Liver (tissue), 9 donors: ENCODE data around the gene OTX2. TPM values are rescaled to one million over a fixed set of nuclear protein-coding genes. Genes with fewer than 3 reads are reported as not detected.

Experiments
- DNase-seq: peaks from one replicate; pipeline ENCODE4 v3.0.0-alpha.2; 2017; ENCODE audit warnings: low spot score
- H3K27ac ChIP-seq, 2 donors: one replicate each; pipeline ENCODE4 v1.7.0; 2013; ENCODE audit warnings: inconsistent platforms in 2 of 2, low read length in 2 of 2, control low read depth in 1 of 2, low read depth in 1 of 2, mild to moderate bottlenecking in 1 of 2
- H3K27me3 ChIP-seq, 4 donors: one replicate each; pipeline versions ENCODE4 v1.6.1 to v1.7.0; 2013; ENCODE audit warnings: low read length in 3 of 4, inconsistent platforms in 1 of 4, mild to moderate bottlenecking in 1 of 4, moderate library complexity in 1 of 4; ENCODE audit not compliant: control insufficient read depth in 4 of 4, insufficient read depth in 4 of 4
- H3K36me3 ChIP-seq, 4 donors: one replicate each; pipeline versions ENCODE4 v1.6.1 to v1.7.0; 2013; ENCODE audit warnings: low read length in 3 of 4, mild to moderate bottlenecking in 3 of 4, low read depth in 1 of 4, moderate library complexity in 1 of 4; ENCODE audit not compliant: control insufficient read depth in 4 of 4, insufficient read depth in 3 of 4
- H3K4me1 ChIP-seq, 4 donors: one replicate each; pipeline versions ENCODE4 v1.6.1 to v1.7.0; 2013; ENCODE audit warnings: low read length in 3 of 4, mild to moderate bottlenecking in 3 of 4, moderate library complexity in 1 of 4; ENCODE audit not compliant: control insufficient read depth in 4 of 4, insufficient read depth in 4 of 4
- H3K4me3 ChIP-seq, 3 donors: one replicate each; pipeline versions ENCODE4 v1.6.1 to v1.7.0; 2013; ENCODE audit warnings: low read length in 3 of 3, control low read depth in 1 of 3, low read depth in 1 of 3, mild to moderate bottlenecking in 1 of 3
- H3K9ac ChIP-seq, 2 donors: one replicate each; pipeline ENCODE4 v1.7.0; 2013; ENCODE audit warnings: low read length in 2 of 2, mild to moderate bottlenecking in 2 of 2, moderate library complexity in 2 of 2, control low read depth in 1 of 2, low read depth in 1 of 2
- H3K9me3 ChIP-seq, 4 donors: one replicate each; pipeline versions ENCODE4 v1.6.1 to v1.7.0; 2013; ENCODE audit warnings: low read length in 3 of 4; ENCODE audit not compliant: control insufficient read depth in 4 of 4
- EGR1 ChIP-seq, 2 donors: IDR thresholded peaks; 2 replicates each; pipeline ENCODE4 v1.6.1; 2016 to 2018; ENCODE audit warnings: antibody characterized with exemption in 2 of 2, low read depth in 2 of 2
- FOXA1 ChIP-seq: IDR thresholded peaks from 2 replicates; pipeline ENCODE4 v1.6.1; 2016; ENCODE audit warnings: antibody characterized with exemption
- FOXA2 ChIP-seq: IDR thresholded peaks from 2 replicates; pipeline ENCODE4 v1.6.1; 2016; ENCODE audit warnings: antibody characterized with exemption
- GABPA ChIP-seq, 2 donors: IDR thresholded peaks in 1 of 2; conservative IDR thresholded peaks in 1 of 2; 2 replicates each; pipeline ENCODE4 v1.6.1; 2016; ENCODE audit warnings: antibody characterized with exemption in 2 of 2, mild to moderate bottlenecking in 1 of 2, moderate library complexity in 1 of 2
- HNF4A ChIP-seq, 2 donors: conservative IDR thresholded peaks; 2 replicates each; pipeline ENCODE4 v1.6.1; 2016; ENCODE audit warnings: antibody characterized with exemption in 2 of 2, mild to moderate bottlenecking in 2 of 2
- HNF4G ChIP-seq: IDR thresholded peaks from 2 replicates; pipeline ENCODE4 v1.6.1; 2016; ENCODE audit warnings: antibody characterized with exemption
- JUND ChIP-seq, 2 donors: IDR thresholded peaks; 2 replicates each; pipeline ENCODE4 v1.6.1; 2016; ENCODE audit warnings: antibody characterized with exemption in 2 of 2
- MAX ChIP-seq: IDR thresholded peaks from 2 replicates; pipeline ENCODE4 v1.6.1; 2016; ENCODE audit warnings: antibody characterized with exemption
- NR2F2 ChIP-seq: IDR thresholded peaks from 2 replicates; pipeline ENCODE4 v1.6.1; 2016; ENCODE audit warnings: antibody characterized with exemption
- RAD21 ChIP-seq, 2 donors: IDR thresholded peaks; 2 replicates each; pipeline ENCODE4 v1.6.1; 2016; ENCODE audit warnings: antibody characterized with exemption in 2 of 2, mild to moderate bottlenecking in 2 of 2
- RXRA ChIP-seq, 2 donors: IDR thresholded peaks; 2 replicates each; pipeline ENCODE4 v1.6.1; 2017 to 2018; ENCODE audit warnings: antibody characterized with exemption in 2 of 2, mild to moderate bottlenecking in 1 of 2
- SP1 ChIP-seq: IDR thresholded peaks from 2 replicates; pipeline ENCODE4 v1.6.1; 2018; ENCODE audit warnings: antibody characterized with exemption, mild to moderate bottlenecking
- TAF1 ChIP-seq: conservative IDR thresholded peaks from 2 replicates; pipeline ENCODE4 v1.6.1; 2016; ENCODE audit warnings: antibody characterized with exemption, mild to moderate bottlenecking
- YY1 ChIP-seq: IDR thresholded peaks from 2 replicates; pipeline ENCODE4 v1.6.1; 2016; ENCODE audit warnings: antibody characterized with exemption, mild to moderate bottlenecking
- WGBS: extraction: QIAGEN DNeasy Blood & Tissue Kit; methylation state at CpG from one replicate; pipeline ENCODE4 v1.1.7; 2013; 5-methylcytosine and 5-hydroxymethylcytosine counted together
- polyA plus RNA-seq, 2 donors: library from polyadenylated mRNA; stranded (reverse) in 1 of 2; unstranded in 1 of 2; fragments of 200-250 nt in 1 of 2; fragments of >200 nt in 1 of 2; fragmentation: Nextera tagmentation in 1 of 2; extraction: Ambion mirVana in 1 of 2; gene quantifications; one replicate each; pipeline versions ENCODE4 v1.2.1 to v1.2.3, GENCODE V29; 2013 to 2015
- total RNA-seq, 2 donors: library from RNA; depleted of rRNA; stranded (reverse); fragments of >200 nt; gene quantifications; one replicate each; pipeline ENCODE4 v1.2.3, GENCODE V29; 2014
- TF ChIP-seq, protein P1 (sequence below): IDR thresholded peaks from 2 replicates; pipeline ENCODE4 v1.6.1; 2016; ENCODE audit warnings: antibody characterized with exemption
- TF ChIP-seq, protein P2 (sequence below): IDR thresholded peaks from 2 replicates; pipeline ENCODE4 v1.6.1; 2016; ENCODE audit warnings: antibody characterized with exemption, mild to moderate bottlenecking
- TF ChIP-seq, protein P3 (sequence below): IDR thresholded peaks from 2 replicates; pipeline ENCODE4 v1.6.1; 2016; ENCODE audit warnings: antibody characterized with exemption
- donor health status: healthy.
- donor health status: healthy.
- donor health status: healthy.
- donor health status: healthy.
- donor health status: healthy.

OTX2 gene
- total and polyA plus RNA-seq, 4 donors = not detected

DNA sequence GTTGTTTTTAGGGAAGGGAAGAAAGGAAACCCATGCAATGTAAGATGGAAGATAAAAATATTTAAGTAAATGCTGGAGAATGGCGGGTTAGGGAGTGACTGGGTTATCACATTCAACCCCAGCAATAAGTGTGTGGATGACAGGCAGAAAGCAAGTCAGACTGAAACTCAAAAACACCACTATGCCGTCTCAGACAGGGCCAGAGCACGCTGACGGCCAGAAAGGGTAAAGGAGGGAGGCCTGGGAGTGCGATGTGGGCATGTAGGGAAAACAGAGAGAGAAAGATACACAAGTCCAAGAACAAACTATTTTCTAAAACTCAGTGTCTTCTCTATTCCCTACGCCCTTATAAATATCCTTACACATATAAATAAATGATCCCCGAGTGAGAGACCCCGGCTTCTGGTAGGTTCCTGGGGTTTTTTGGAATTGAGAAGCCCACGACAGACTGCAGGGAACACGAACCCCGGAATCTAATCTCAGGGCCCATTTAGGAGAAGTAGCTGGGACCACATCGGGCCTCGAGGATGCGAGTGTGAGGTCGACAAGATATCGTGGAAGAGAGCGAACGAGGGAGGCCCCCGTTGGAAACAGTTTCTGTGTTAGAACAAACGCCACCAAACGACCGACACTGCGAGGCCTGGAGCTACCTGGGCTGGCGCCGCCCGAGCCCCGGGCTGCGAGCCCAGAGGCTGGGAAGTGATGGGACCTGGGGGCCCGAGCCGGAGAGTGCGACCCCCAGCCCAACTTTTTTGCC is 735 bp upstream of the OTX2 start:
- TF ChIP-seq SP1 (no peak), FOXA1 (no peak), TAF1 (no peak), HNF4G (no peak), MAX (no peak), RXRA (IDR thresholded peaks at IDR 0.05) (no peak), HNF4A (conservative IDR thresholded peaks at IDR 0.05) (no peak), EGR1 (IDR thresholded peaks at IDR 0.05; ENCODE audit: low read depth in 2 of 2) (no peak), NR2F2 (no peak), YY1 (no peak), JUND (IDR thresholded peaks at IDR 0.05) (no peak)
- TF ChIP-seq, protein P1, sequence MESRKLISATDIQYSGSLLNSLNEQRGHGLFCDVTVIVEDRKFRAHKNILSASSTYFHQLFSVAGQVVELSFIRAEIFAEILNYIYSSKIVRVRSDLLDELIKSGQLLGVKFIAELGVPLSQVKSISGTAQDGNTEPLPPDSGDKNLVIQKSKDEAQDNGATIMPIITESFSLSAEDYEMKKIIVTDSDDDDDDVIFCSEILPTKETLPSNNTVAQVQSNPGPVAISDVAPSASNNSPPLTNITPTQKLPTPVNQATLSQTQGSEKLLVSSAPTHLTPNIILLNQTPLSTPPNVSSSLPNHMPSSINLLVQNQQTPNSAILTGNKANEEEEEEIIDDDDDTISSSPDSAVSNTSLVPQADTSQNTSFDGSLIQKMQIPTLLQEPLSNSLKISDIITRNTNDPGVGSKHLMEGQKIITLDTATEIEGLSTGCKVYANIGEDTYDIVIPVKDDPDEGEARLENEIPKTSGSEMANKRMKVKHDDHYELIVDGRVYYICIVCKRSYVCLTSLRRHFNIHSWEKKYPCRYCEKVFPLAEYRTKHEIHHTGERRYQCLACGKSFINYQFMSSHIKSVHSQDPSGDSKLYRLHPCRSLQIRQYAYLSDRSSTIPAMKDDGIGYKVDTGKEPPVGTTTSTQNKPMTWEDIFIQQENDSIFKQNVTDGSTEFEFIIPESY = no peak
- TF ChIP-seq, protein P2, sequence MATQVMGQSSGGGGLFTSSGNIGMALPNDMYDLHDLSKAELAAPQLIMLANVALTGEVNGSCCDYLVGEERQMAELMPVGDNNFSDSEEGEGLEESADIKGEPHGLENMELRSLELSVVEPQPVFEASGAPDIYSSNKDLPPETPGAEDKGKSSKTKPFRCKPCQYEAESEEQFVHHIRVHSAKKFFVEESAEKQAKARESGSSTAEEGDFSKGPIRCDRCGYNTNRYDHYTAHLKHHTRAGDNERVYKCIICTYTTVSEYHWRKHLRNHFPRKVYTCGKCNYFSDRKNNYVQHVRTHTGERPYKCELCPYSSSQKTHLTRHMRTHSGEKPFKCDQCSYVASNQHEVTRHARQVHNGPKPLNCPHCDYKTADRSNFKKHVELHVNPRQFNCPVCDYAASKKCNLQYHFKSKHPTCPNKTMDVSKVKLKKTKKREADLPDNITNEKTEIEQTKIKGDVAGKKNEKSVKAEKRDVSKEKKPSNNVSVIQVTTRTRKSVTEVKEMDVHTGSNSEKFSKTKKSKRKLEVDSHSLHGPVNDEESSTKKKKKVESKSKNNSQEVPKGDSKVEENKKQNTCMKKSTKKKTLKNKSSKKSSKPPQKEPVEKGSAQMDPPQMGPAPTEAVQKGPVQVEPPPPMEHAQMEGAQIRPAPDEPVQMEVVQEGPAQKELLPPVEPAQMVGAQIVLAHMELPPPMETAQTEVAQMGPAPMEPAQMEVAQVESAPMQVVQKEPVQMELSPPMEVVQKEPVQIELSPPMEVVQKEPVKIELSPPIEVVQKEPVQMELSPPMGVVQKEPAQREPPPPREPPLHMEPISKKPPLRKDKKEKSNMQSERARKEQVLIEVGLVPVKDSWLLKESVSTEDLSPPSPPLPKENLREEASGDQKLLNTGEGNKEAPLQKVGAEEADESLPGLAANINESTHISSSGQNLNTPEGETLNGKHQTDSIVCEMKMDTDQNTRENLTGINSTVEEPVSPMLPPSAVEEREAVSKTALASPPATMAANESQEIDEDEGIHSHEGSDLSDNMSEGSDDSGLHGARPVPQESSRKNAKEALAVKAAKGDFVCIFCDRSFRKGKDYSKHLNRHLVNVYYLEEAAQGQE = no peak
- Histone ChIP-seq H3K4me1 (peaks cover 0 to 20% (median 9%) of the 10 kb centered on the region in 4 donors), H3K27ac (no peak overlapping the region), H3K9ac (no peak overlapping the region), H3K27me3 (peaks cover 10 to 36% (median 26%) of the 10 kb centered on the region in 4 donors), H3K4me3 (no peak overlapping the region), H3K36me3 (no peaks in the 10 kb centered on the region), H3K9me3 (peaks cover 0 to 6% (median 1%) of the 10 kb centered on the region in 4 donors)
- DNase-seq = no peak
- 7% methylated on average over 31 of the region's 31 CpGs for WGBS

DNA sequence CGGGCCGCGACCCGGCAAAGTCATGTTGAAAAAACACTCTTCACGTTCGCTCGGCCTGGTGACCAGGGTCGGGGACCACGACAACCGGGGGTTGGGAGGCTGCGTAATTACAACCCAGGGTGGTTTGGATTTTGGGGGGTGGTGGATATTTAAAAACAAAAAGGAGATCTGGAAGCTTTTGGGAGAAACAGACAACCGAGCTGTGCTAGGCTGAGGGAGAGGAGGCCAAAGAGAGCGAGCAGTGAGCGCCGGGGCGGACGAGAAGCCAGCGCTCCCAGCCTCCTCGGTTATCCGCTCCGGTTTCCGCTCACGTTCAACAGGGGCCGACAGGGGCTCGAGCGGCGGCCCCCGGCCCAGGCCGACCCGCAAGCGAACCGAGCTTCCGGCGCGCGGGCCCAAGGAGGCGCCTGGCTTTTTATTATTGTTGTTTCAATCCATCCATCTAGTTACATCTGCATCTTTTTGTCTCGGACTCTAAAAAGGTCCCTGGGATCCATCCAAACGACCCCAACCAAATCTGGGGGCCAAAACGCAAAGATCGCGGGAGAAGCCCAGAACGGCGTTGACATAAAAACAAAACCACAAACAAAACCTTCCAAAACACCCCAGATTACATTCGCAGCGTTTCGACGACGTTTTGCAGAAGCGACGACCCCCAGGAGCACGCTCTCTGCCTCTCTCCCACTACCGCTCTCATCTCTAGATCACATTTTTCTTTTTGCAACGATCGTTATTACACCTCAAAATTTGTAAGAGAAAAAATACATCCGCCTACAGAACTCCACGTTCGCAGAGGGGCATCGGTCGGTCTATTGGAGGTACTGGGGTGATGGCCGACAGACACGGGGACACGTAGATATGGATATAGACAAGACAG is 771 bp downstream of the OTX2 start:
- H3K9me3 ChIP-seq = peaks cover 0 to 6% (median 1%) of the 10 kb centered on the region in 4 donors
- no peak for DNase-seq
- 9% methylated on average over 63 of the region's 63 CpGs for WGBS
- H3K27me3 ChIP-seq = peaks cover 10 to 47% (median 28%) of the 10 kb centered on the region in 4 donors
- H3K9ac ChIP-seq = no peak overlapping the region
- peaks cover 0 to 14% (median 7%) of the 10 kb centered on the region in 4 donors for H3K4me1 ChIP-seq
- no peak overlapping the region for H3K27ac ChIP-seq
- H3K4me3 ChIP-seq = no peak overlapping the region
- no peaks in the 10 kb centered on the region for H3K36me3 ChIP-seq
- TF ChIP-seq FOXA1 (no peak), GABPA (IDR thresholded peaks at IDR 0.05 in 1 of 2, conservative IDR thresholded peaks at IDR 0.05 in 1 of 2) (no peak), EGR1 (IDR thresholded peaks at IDR 0.05; ENCODE audit: low read depth in 2 of 2) (no peak), JUND (IDR thresholded peaks at IDR 0.05) (no peak), HNF4G (no peak), FOXA2 (no peak), RAD21 (IDR thresholded peaks at IDR 0.05) (no peak), NR2F2 (no peak), YY1 (no peak), HNF4A (conservative IDR thresholded peaks at IDR 0.05) (no peak), SP1 (no peak)
- TF ChIP-seq, protein P3, sequence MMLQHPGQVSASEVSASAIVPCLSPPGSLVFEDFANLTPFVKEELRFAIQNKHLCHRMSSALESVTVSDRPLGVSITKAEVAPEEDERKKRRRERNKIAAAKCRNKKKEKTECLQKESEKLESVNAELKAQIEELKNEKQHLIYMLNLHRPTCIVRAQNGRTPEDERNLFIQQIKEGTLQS = no peak
- TF ChIP-seq, protein P1 = no peak
- TF ChIP-seq, protein P2 = no peak
